Endometrial microvascular endothelial cells (primary cell): ENCODE data around the gene APOL2. TPM values are rescaled to one million over a fixed set of nuclear protein-coding genes. Genes with fewer than 3 reads are reported as not detected.
"Not testable (repeated sequence)": the region's sequence is repeated elsewhere in the genome, so short reads cannot be mapped to it uniquely, and the experiment has no call there.

ENCODE experiments used
- in situ Hi-C: cut with HindIII; loops from 2 replicates; pipeline ENCODE4 v1.10.0; 2017; ENCODE audit warnings: low sequenced_read_pairs, low pct_unique_long_range_greater_than_20kb; ENCODE audit errors: inconsistent ontology term
- total RNA-seq: library from RNA; depleted of rRNA; stranded (reverse); fragments of >200 nt; gene quantifications from one replicate; pipeline ENCODE4 v1.2.3, GENCODE V29; 2015; ENCODE audit errors: inconsistent ontology term

APOL2 gene
- total RNA-seq, 1 donor from 2014 or later: 63.6 TPM

- in situ Hi-C loops: not testable (repeated sequence)
Measured at GRCh38 chr22:36263886-36264664, 24.7 kb upstream of the APOL2 start.

DNA sequence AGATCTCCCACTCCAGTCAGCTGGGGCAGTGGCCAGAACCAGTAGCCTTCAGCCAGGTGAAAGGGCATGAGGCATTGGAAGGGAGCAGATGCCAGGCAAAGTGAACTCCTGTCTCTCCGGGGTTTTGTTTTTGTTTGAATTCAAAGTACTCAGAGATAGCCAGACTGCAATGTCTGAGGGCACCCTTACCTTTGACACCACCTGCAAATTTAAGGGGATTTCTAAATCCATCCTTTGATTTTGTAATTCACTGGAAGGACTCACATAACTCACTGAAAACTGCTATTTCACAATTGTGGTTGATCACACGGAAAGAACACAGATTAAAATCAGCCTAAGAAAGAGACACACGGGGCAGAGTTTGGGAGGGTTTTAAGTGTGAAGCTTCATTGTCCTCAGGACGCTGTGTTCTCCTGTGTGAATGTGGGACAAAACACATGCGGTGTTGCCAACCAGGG, 23.9 kb upstream of the APOL2 start:
- in situ Hi-C loops: not testable (repeated sequence)

DNA sequence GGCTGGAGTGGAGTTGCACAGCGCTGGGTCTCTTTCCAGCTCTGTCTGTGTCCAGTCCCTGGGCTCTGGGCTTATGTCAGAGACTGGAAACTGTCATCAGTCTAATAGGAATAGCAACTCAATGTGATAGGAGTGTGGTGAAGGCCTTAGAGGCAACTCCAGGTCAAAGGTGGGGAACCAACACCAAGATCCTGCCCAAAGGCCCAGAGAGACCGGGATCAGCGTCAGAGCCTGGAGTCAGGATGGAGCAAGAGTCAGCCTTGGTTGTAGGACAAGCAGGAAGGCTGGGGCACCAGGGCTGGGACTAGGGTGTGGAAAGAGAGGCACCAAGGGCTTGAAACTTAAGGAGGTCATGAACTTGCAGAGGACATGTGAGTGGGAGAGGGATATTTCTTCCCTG, 23.0 kb upstream of the APOL2 start:
- in situ Hi-C loops: not testable (repeated sequence)

DNA sequence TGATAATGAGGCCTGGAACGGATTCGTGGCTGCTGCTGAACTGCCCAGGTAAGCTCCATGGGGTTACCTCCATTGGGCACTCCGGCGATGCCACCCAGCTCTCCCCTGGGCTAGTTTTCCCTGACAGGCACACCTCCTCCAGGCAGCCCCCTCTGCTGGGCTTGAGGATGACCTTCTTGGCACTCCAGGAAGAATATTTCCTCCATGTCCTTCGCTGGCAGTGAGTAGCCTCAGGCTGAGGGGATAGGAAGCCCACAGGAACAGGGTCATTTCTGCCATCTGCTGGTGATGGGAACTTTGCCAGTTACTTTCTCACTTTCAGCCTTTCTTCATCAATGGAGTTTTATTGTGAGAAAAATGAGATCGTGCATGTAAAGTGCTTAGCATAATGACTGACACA, 22.3 kb upstream of the APOL2 start:
- in situ Hi-C loops: not testable (repeated sequence)

GRCh38 chr22:36259615-36260300, 20.4 kb upstream of the APOL2 start:
- in situ Hi-C loops: no loop called here

DNA sequence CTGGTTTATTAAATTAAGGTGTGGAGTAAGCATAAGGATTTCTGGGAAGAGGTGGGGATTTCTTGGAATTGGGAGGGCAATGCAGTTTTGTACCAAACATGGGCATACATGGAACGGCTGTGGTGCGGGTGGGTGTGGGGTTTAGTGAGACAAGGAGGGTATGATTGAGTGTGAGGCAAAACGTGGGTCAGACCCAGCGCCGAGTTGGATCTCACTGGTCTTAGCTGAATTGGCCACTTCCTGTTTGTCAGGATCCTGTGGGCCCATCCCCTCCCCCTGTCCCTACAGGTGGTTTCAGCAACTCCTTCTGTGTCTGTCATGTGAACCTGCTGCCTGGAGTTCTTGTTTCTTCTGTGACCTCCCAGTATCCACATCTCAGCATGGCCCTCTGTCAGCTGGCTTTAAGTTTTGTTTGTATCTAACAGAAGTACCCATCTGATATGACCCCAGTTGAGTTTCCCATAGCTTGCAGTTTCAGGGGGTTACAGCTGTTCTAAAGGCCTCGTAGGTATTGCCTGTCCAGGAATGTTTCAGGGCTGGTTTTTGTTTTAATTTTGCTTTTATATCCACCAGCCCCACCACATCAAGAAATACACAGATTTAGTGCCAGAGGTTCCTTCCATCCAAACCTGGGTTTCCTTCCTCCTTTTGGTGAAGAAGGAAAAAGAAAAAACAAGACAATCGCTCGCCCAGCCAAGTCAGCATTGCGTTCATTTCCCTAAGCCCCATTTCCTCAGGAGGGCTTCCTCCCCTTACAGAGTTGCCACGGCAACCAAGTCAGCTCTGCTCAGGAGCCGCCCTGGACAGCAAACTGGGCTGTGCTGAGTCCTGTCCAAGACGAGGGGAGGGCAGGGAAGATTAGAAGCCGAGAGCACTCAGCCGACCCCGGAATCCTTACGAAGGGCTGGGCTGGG, 19.6 kb upstream of the APOL2 start:
- in situ Hi-C loops: no loop called here

GRCh38 chr22:36257948-36258670, 18.8 kb upstream of the APOL2 start:
- in situ Hi-C loops: no loop called here

DNA sequence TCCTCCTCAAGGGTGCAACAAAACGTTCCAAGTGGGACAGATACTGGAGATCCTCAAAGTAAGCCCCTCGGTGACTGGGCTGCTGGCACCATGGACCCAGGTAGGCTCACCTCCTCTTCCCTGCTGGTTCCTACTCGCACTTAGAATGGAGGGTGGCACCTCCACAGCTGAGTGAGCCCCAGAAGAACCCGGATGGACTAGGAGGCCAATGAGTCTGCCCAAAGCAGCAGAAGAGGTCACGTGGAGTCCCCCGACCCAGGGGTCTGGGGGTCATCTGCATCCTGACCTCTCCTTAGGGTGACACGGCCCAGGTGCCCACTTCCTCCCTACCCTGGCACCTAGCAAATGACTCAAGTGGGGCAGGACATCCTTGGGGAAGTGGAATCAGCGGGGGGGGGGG, 18.0 kb upstream of the APOL2 start:
- in situ Hi-C loops: no loop called here

DNA sequence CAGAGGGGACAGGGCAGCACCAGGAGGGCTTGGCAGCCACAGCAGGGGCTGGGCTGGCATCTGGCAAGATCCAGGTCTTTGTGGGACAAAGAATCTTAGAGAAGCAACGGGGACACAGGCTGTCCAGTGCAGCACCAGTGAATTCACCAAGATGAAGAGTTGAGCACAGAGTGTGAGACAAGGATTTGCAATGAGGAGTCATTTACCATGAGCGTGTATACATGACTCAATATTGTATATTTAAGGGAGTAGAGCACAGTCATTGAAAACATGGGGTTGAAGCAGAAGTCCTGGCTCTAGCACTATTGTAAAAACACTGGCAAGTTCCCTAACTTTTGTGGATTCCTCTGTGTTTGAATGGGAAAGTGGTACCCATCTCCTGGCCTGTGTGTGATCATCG, 17.2 kb upstream of the APOL2 start:
- in situ Hi-C loops: no loop called here

GRCh38 chr22:36255572-36255971, 16.2 kb upstream of the APOL2 start:
- in situ Hi-C loops: not testable (repeated sequence)

- in situ Hi-C loops: no loop called here
Measured at GRCh38 chr22:36253523-36254490, 14.5 kb upstream of the APOL2 start.

DNA sequence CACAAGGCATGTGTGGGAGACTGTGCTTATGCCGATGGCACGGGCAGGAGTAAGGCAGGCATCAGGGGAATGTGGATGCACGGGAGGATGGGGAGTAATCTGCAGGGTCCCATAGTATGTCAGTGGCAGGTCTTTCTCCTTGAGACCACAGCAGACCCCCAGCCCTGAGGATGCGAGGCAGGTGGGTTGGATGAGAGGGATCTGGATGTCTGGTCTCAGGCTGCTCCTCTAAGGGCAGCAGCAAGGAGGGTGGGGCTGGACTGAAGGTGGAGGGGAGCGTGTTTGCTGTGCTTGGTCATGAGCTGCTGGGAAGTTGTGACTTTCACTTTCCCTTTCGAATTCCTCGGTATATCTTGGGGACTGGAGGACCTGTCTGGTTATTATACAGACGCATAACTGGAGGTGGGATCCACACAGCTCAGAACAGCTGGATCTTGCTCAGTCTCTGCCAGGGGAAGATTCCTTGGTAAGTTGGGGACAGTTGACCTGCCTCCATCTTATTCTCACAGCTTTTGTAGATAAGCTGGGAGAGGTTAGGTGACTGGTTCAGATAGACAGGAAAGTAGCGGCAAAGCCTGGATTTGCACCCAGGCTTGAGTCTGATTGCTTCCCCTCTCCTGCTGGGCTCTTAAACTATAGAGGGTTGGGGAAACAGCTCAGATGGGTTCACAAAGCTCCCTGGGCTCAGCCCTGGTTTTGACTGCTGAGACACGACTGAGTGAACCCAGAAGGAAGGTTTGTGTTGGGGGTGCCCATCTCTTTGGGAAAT, 13.6 kb upstream of the APOL2 start, which contains the start of gene APOL1:
TSS of gene APOL1 (plus strand) at position 380 of the 769 bp plus-strand sequence. CDS start 1,823 bp downstream, outside the sequence.
- in situ Hi-C loops: no loop called here

DNA sequence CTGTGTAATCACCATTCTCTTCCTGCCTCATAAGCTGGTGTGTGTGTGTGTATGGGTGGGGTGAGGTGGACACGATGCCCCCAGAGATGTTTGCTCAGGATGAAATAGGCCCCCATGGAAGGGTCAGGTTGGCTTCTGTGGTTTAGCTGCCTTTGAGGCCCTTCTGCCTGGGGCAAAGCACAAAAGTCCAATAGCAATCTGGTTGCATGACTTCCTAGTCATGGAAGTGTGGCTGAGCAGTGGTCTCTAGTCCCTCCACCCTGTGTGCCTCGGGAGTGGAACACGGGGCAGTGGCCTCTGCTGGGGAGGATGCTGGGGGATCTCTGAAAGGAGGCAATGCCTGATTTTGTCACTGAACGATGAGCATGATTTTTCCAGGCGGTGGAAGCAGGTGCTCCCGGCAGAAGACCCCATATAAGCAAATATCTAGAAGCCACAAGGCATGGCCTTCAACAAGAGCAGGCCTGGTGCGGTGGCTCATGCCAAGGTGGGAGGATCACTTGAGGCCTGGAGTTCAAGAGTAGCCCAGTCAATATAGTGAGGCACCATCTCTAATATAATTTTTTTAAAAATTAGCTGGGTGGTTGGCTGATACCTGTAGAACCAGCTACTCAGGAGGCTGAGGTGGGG, 12.8 kb upstream of the APOL2 start:
- in situ Hi-C loops: not testable (repeated sequence)

DNA sequence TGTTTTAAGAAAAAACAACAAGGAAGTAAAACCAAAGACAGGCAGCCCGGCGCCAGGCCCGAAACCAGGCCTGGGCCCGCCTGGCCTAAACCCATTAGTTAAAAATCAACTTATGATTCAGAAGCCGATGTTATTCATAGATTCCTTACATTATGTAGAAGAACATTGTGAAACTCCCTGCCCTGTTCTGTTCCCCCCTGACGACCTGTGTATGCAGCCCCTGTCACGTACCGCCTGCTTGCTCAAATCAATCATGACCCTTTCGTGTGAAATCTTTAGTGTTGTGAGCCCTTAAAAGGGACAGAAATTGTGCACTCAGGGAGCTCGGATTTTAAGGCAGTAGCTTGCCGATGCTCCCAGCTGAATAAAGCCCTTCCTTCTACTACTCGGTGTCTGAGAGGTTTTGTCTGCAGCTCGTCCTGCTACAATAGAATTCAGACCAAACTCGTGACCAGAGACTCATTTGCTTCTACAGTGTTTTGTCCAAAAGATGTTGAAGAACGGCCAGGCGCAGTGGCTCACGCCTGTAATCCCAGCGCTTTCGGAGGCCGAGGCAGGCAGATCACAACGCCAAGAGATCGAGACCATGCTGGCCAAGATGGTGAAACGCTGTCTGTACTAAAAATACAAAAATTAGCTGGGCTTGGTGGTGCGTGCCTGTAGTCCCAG, 11.1 kb upstream of the APOL2 start:
- in situ Hi-C loops: not testable (repeated sequence)

DNA sequence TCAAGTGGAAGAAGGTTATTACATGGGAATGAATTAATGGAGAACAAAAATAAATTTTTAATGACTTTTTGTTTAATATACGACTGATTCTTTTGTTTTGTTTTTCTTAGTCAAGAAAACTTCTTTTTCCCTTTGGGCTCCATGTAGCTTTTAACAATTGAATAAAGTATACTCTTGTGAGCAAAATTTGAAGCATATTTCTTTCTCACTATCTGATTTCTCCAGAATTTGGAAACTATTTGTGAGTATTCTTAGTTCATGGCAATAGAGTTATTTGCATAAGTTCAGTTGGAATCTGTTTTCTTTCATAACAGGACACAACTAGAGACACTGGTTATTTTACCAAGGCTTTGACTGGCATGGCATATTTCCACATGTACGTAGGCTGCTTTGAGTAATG, 9.8 kb upstream of the APOL2 start:
- in situ Hi-C loops: no loop called here

DNA sequence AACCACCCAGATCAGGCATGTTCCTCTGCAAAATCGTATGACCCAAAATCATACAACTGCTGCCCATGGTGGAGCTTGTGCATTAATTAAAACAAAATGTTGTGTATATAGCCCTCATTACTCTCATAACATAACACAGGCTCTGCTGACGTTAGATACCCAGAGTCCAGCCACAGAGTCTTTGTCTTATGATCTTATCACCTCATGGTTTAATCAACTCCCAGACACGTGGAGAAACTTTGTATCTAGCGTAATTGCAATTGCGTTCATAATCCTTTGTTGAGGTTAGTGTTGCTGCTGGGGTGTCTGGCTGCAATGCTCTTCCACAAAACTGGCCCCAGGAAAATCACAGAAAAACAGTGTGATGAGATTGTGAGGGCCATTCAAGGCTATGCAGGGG, 8.6 kb upstream of the APOL2 start:
- in situ Hi-C loops: no loop called here
